ENCODE data around the gene RHOB.
"Not testable (repeated sequence)": the region's sequence is repeated elsewhere in the genome, so short reads cannot be mapped to it uniquely, and the experiment has no call there.

RHOB gene

GRCh38 chr2:20480913-20481312 lies 34.0 kb downstream of the RHOB start:
- no peak for DNase-seq

- DNase-seq: no peak
These were observed 35.0 kb downstream of the RHOB start for GRCh38 chr2:20481798-20482405.

GRCh38 chr2:20482725-20483124 lies 35.9 kb downstream of the RHOB start:
- DNase-seq: no peak

GRCh38 chr2:20483194-20483895 lies 36.5 kb downstream of the RHOB start:
- no peak for DNase-seq

- DNase-seq: no peak
These were observed 37.3 kb downstream of the RHOB start for GRCh38 chr2:20484034-20484617.

GRCh38 chr2:20484810-20485611 lies 38.1 kb downstream of the RHOB start:
- no peak for DNase-seq

GRCh38 chr2:20485612-20486388 lies 38.9 kb downstream of the RHOB start:
- DNase-seq: no peak

GRCh38 chr2:20486571-20486970 lies 39.7 kb downstream of the RHOB start:
- no peak for DNase-seq

GRCh38 chr2:20487030-20487391 lies 40.1 kb downstream of the RHOB start:
- DNase-seq: no peak

GRCh38 chr2:20487392-20488174 lies 40.7 kb downstream of the RHOB start:
- no peak for DNase-seq

GRCh38 chr2:20488201-20488641 lies 41.3 kb downstream of the RHOB start:
- no peak for DNase-seq

- DNase-seq: no peak
These were observed 41.9 kb downstream of the RHOB start for GRCh38 chr2:20488782-20489181.

- DNase-seq: no peak
These were observed 43.7 kb downstream of the RHOB start for GRCh38 chr2:20490300-20491181.

GRCh38 chr2:20491739-20492531 lies 45.1 kb downstream of the RHOB start:
- no peak for DNase-seq

- DNase-seq: not testable (repeated sequence)
These were observed 46.2 kb downstream of the RHOB start for GRCh38 chr2:20493095-20493494.

GRCh38 chr2:20494241-20494640 lies 47.4 kb downstream of the RHOB start:
- DNase-seq: no peak

- no peak for DNase-seq
These were observed 49.4 kb downstream of the RHOB start for GRCh38 chr2:20496076-20496872.

GRCh38 chr2:20496942-20497341 lies 50.1 kb downstream of the RHOB start:
- no peak for DNase-seq
